Uterus (tissue), 2 donors: ENCODE data around the gene MTMR10.

Experiments
- POLR2A ChIP-seq, 2 donors: fragments of 450-650 bp; IDR thresholded peaks; one replicate each; pipeline ENCODE4 v1.6.1; 2016; ENCODE audit warnings: antibody characterized with exemption in 2 of 2, mild to moderate bottlenecking in 1 of 2, moderate library complexity in 1 of 2
- TF ChIP-seq, protein P1 (sequence below), 4 experiments: fragments of 200-600 bp in 2 of 4; fragments of 450-650 bp in 2 of 4; sonication (generic) in 2 of 4; IDR thresholded peaks; one replicate each; pipeline ENCODE4 v1.5.1; 2016 to 2019; ENCODE audit warnings: antibody characterized with exemption in 4 of 4, mild to moderate bottlenecking in 2 of 4, moderate library complexity in 1 of 4

DNA sequence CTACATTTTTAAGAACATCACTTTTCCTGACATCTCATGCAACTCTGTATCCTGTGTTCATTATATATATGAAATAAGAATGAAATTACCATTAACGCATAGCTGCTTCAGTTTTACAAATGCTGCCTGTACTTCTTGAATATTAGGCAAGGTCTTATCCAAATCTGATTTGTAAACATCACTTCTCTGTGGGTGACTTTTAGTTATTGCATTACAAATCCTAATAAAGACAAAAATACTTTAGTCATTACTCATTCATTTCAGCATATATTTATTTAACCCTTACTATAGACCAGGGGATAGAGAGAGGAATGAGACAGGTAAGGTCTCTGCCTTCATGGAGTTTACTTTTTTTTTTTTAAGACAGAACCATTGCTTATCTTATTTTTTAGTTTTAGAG lies 36.8 kb downstream of the MTMR10 start:
- TF ChIP-seq, protein P1, sequence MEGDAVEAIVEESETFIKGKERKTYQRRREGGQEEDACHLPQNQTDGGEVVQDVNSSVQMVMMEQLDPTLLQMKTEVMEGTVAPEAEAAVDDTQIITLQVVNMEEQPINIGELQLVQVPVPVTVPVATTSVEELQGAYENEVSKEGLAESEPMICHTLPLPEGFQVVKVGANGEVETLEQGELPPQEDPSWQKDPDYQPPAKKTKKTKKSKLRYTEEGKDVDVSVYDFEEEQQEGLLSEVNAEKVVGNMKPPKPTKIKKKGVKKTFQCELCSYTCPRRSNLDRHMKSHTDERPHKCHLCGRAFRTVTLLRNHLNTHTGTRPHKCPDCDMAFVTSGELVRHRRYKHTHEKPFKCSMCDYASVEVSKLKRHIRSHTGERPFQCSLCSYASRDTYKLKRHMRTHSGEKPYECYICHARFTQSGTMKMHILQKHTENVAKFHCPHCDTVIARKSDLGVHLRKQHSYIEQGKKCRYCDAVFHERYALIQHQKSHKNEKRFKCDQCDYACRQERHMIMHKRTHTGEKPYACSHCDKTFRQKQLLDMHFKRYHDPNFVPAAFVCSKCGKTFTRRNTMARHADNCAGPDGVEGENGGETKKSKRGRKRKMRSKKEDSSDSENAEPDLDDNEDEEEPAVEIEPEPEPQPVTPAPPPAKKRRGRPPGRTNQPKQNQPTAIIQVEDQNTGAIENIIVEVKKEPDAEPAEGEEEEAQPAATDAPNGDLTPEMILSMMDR (IDR thresholded peaks at IDR 0.05): no peak
- no peak for TF ChIP-seq POLR2A (IDR thresholded peaks at IDR 0.05)
